Activated T-cell treated with anti-CD3 and anti-CD28 coated beads, Interleukin-2, amount 50 U/mL, for 24 hours (primary cell): ENCODE data around the gene RREB1.

Experiments used
- DNase-seq: peaks from one replicate; pipeline ENCODE4 v3.0.0-alpha.2; 2020
- H3K27ac Mint-ChIP-seq: 2 replicates; pipeline ENCODE4 v1.8.0; 2020; ENCODE audit warnings: mild to moderate bottlenecking, mixed read lengths
- H3K27me3 Mint-ChIP-seq: 2 replicates; pipeline ENCODE4 v1.8.0; 2020; ENCODE audit warnings: mixed read lengths
- H3K36me3 Mint-ChIP-seq: 2 replicates; pipeline ENCODE4 v1.8.0; 2020; ENCODE audit warnings: low read depth, mixed read lengths
- H3K4me1 Mint-ChIP-seq: 2 replicates; pipeline ENCODE4 v1.8.0; 2020; ENCODE audit warnings: low read depth, mixed read lengths
- H3K4me3 Mint-ChIP-seq: 2 replicates; pipeline ENCODE4 v1.8.0; 2020; ENCODE audit warnings: mild to moderate bottlenecking, moderate library complexity, mixed read lengths
- H3K9me3 Mint-ChIP-seq: 2 replicates; pipeline ENCODE4 v1.8.0; 2020; ENCODE audit warnings: mixed read lengths

Gene RREB1, protein sequence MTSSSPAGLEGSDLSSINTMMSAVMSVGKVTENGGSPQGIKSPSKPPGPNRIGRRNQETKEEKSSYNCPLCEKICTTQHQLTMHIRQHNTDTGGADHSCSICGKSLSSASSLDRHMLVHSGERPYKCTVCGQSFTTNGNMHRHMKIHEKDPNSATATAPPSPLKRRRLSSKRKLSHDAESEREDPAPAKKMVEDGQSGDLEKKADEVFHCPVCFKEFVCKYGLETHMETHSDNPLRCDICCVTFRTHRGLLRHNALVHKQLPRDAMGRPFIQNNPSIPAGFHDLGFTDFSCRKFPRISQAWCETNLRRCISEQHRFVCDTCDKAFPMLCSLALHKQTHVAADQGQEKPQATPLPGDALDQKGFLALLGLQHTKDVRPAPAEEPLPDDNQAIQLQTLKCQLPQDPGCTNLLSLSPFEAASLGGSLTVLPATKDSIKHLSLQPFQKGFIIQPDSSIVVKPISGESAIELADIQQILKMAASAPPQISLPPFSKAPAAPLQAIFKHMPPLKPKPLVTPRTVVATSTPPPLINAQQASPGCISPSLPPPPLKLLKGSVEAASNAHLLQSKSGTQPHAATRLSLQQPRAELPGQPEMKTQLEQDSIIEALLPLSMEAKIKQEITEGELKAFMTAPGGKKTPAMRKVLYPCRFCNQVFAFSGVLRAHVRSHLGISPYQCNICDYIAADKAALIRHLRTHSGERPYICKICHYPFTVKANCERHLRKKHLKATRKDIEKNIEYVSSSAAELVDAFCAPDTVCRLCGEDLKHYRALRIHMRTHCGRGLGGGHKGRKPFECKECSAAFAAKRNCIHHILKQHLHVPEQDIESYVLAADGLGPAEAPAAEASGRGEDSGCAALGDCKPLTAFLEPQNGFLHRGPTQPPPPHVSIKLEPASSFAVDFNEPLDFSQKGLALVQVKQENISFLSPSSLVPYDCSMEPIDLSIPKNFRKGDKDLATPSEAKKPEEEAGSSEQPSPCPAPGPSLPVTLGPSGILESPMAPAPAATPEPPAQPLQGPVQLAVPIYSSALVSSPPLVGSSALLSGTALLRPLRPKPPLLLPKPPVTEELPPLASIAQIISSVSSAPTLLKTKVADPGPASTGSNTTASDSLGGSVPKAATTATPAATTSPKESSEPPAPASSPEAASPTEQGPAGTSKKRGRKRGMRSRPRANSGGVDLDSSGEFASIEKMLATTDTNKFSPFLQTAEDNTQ (N-terminal part only)

DNA sequence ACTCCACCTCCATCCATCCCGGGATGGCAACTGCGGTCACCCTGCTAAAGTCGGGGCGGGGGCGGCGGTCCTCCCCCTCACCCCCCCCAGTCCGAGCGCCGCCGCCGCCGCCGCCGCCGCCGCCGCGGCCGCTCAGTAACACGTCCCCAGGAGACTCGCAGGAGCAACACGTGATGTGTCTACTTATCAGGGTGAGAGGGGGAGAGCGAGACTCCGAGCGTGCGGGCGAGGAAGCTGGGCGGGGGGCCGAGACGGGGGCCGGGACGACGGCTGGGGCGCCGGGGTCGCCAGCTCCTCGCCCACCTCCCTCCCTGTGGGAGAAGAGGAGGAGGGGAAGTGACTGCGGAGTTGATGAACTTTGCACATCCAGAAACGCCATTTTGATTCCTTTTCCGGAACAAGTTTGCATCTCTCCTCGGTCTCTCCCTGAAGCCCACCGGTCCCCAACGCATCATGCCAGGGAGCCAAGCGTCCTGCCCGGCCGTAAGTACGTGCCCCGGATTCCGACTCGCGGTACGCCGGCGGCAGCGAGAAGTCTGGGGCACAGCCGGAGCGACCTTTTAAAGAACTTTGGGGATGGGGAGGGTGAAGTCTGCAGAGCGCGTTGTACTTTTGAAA is at the start of gene RREB1:
Gene RREB1 (plus strand): TSS at position 384 of the 618 bp plus-strand sequence. CDS start 73,951 bp downstream, outside the sequence.
- Mint-ChIP-seq H3K36me3 (peaks cover 12% of the 10 kb centered on the region), H3K4me3 (peak within 1 kb of the TSS; percentile 94), H3K27me3 (no peaks in the 10 kb centered on the region), H3K27ac (peak within 1 kb of the TSS; percentile 94), H3K4me1 (peaks cover 41% of the 10 kb centered on the region), H3K9me3 (no peaks in the 10 kb centered on the region)
- peak; percentile 81 for DNase-seq

DNA sequence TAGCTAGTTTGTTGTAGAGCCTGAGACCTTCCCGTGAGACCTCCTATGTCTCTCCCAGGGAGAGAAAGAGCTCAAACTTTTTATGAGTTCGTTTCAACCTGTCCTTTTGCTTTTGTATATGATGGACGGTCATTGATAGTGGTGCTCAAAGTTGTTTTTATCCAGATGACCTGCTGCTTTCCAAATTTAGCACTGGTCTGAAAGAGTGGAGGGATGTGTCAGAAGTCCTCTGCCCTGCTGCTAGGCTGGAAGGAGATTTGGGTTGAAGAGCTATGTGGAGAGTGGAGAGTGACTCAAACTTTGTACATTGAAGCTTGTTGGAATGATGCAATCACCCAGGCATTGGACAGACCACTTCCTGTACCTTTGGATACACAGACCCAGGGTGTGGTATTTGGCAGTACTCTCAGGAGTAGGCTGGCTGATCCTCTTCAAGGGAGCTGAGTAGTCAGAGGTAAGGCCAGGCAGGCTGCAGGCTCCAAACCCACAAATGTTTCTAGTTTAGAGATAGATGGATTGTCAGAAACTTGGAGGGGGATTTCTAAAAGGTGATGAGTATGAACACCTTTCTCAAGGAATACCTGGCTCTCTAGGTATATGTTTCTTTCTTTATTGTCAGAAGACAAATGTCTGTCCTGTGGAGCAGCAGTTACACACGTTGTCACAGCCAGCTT is 49.4 kb upstream of the RREB1 start:
- Mint-ChIP-seq H3K27me3 (no peaks in the 10 kb centered on the region), H3K4me3 (no peak overlapping the region), H3K36me3 (no peaks in the 10 kb centered on the region), H3K9me3 (no peaks in the 10 kb centered on the region), H3K27ac (no peak overlapping the region), H3K4me1 (peaks cover 10% of the 10 kb centered on the region)
- no peak for DNase-seq

DNA sequence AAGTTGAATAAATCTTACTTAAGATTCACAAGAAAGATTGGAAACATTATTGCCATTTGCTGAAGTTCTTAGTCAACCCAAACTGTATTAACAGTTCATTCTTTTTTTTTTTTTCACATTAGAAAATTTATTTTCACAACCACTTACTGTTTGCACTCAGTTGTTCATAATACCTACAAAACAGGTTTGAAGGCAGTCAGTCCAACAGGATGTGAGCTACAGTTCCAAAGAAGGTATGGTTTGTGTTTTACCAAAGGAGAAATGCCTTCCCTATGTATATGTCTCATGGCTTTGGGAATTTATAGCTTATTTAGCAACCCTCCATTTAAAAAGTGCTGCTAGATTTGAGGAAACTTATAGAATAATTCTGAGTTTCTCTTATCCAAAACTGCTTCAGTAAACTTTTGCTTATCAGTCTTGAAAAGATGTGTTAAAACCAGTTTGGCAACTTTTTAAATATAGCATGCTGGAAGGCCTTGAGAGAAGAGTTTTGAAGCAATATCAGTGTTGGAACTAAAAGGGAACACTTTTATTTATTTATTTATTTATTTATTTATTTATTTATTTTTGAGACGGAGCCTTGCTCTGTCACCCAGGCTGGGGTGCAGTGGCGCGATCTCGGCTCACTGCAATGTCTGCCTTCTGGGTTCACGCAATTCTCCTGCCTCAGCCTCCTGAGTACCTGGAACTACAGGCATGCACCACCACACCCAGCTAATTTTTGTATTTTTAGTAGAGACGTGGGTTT is 46.8 kb upstream of the RREB1 start:
- Mint-ChIP-seq H3K4me3 (no peak overlapping the region), H3K27ac (no peak overlapping the region), H3K4me1 (peaks cover 10% of the 10 kb centered on the region), H3K36me3 (no peaks in the 10 kb centered on the region), H3K9me3 (no peaks in the 10 kb centered on the region), H3K27me3 (no peaks in the 10 kb centered on the region)
- DNase-seq: no peak

DNA sequence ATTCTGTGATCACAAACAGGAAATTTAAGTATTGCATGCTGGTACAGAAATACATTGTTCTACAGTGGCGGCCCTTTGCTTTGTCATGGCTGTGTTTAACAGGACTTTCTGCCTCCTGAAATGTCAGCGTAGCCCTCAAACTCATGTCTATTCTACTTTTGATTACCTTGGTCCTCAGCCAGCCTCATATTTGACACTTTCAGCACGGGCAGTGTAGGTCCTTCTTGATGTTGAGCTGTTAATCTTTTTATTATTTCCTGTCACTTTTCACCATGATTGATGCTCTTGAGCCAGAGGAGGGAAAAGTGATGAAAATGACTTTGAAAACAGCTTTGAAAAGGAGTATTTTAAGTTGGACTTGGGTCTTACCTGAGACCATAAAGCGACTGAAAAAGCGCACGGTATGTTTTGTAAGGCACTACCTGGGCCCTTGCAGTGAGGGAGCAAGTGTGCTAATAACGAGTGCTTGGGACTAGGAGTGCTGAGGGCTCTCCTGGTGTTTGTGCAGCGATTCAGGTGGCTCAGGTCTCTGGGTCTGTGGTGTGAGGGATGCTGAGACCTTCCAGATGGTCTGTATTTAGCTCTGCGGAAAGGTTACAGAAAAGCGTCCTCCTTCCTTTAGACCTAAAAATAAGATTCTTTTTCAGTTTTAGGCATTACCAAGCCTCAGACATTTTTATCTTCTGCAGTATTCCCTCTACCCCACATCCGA is 45.2 kb upstream of the RREB1 start:
- DNase-seq: no peak
- Mint-ChIP-seq H3K36me3 (no peaks in the 10 kb centered on the region), H3K9me3 (no peaks in the 10 kb centered on the region), H3K4me3 (no peak overlapping the region), H3K4me1 (peaks cover 5% of the 10 kb centered on the region), H3K27me3 (no peaks in the 10 kb centered on the region), H3K27ac (no peak overlapping the region)

DNA sequence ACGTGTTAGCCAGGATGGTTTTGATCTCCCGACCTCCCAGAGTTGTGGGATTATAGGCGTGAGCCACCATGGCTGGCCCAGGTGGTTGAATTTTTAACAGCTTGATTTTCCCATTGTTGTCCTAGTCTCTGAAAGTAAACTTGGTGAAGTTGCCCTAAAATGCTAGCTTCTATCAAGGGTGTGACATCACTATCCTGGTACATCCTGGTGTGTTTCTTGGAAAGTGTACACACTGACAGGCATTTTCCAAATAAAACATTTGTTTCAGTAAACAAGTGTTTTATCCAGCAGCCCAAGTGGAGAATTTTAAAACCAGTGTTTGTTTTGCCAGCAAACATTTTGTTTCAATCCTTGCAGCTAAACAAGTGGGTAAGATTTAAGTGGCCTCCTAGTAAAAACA is 40.5 kb upstream of the RREB1 start:
- H3K4me3 Mint-ChIP-seq: no peak overlapping the region
- DNase-seq: no peak
- H3K4me1 Mint-ChIP-seq: no peaks in the 10 kb centered on the region
- H3K27me3 Mint-ChIP-seq: peaks cover 11% of the 10 kb centered on the region
- H3K36me3 Mint-ChIP-seq: no peaks in the 10 kb centered on the region
- H3K27ac Mint-ChIP-seq: no peak overlapping the region
- H3K9me3 Mint-ChIP-seq: no peaks in the 10 kb centered on the region

DNA sequence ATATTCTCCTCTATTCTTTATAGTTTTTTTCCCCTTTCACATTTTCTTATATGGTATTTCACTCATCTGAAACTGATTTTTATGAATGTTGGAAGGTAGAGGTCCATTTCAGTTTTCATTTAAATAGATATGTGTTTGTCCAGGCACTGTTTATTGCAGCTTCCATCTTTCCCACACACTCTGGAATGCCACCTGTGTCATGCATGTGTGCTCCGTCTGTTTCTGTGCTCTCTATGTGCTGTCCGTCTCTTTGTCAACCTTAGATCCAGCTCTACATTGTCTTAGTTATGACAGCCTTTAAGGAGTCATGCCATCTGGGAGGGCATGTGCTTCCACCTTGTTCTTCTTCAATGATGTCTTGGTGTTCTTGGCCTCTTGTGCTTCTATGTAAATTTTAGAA is 36.4 kb upstream of the RREB1 start:
- no peak for DNase-seq
- H3K27ac Mint-ChIP-seq: no peak overlapping the region
- no peak overlapping the region for H3K4me3 Mint-ChIP-seq

DNA sequence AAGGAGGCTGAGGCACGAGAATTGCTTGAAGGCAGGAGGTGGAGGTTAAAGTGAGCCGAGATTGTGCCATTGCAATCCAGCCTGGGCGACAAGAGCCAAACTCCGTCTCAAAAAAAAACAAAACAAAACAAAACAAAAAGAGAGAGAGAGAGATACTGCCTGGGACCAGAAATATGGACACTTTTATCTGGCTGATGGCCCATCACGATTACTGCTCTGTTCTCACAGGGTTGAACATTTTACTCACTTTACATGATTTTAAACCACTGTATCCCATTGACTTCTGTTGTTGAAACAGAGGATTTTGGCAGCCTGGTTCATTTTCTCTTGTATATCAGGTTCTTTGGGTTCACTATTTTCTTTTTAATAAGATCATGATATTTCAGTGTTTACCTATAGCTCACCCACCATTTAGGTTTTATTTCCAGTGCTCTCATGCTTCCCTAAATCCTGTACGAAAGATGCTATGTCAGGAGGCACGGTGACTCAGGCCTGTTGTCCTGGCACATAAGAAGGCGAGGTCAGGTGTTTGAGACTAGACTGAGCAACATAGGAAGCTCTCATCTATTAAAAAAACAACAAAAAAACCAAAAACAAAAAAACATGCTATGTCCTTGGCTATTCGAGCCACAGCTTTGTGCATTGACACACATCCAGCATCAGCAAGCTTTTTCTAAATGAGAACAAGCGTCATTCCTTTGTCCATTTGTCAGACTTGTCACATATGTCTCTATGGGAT is 34.5 kb upstream of the RREB1 start:
- H3K27ac Mint-ChIP-seq: peak overlapping the region; percentile 26
- H3K36me3 Mint-ChIP-seq: no peaks in the 10 kb centered on the region
- H3K4me3 Mint-ChIP-seq: peak overlapping the region; percentile 1

More for the DNA sequence above, 36.4 kb upstream of the RREB1 start:
- H3K4me1 Mint-ChIP-seq: peaks cover 14% of the 10 kb centered on the region
- H3K9me3 Mint-ChIP-seq: no peaks in the 10 kb centered on the region
- H3K27me3 Mint-ChIP-seq: peaks cover 22% of the 10 kb centered on the region
- no peaks in the 10 kb centered on the region for H3K36me3 Mint-ChIP-seq

DNA sequence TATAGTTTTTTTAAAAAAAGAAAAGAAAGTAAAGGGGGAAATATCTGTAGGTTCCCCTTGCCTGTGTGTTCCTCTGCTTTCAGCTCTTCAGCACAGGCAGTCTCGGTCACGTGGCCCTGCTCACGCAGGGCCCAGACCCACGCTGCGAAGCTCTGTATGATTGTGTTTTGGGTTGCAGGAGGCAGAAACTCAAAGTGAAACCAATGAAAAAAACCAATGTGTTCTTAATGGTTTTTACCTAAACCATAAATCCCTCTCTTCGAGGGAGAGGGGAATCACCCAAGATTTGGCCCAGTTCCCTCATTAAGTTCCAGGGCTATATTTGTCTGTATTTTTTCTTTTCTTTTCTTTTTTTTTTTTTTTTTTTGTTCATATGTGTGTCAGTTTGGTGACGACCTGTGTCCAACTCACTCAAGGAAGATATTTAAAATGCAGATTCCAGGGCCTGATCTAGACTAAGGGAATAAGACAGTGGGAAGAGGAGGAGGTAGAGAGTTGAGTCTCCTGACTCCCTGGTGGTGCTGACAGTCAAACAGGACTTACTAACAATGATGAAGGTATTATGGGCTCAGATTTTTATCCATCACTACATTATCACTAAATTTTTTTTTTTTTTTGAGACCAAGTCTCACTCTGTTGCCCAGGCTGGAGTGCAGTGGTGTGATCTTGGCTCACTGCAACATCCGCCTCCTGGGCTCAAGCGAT is 33.8 kb upstream of the RREB1 start:
- peaks cover 14% of the 10 kb centered on the region for H3K4me1 Mint-ChIP-seq

More for the DNA sequence above, 34.5 kb upstream of the RREB1 start:
- DNase-seq: no peak
- H3K27me3 Mint-ChIP-seq: peaks cover 29% of the 10 kb centered on the region
- no peaks in the 10 kb centered on the region for H3K9me3 Mint-ChIP-seq
- H3K4me1 Mint-ChIP-seq: peaks cover 14% of the 10 kb centered on the region

DNA sequence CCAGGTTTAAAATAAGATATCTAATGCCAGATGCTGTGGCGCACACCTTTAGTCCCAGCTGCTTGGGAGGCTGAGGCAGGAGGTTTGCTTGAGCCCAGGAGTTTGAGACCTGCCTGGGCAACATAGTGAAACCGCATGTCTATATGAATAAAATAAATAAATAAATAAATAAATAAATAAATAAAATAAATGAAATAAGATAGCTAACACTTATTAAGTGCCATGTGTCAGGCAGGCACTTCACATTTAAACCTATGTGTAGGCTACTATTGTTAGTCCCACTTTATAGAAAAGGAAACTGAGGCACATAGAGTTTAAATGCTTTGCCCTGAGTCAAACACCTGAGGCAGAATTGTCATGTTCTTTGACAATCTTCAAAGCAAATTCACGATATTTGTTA is 32.9 kb upstream of the RREB1 start:
- H3K27ac Mint-ChIP-seq: no peak overlapping the region
- H3K4me3 Mint-ChIP-seq: no peak overlapping the region
- no peak for DNase-seq
- peaks cover 14% of the 10 kb centered on the region for H3K4me1 Mint-ChIP-seq
- peaks cover 32% of the 10 kb centered on the region for H3K27me3 Mint-ChIP-seq
- H3K9me3 Mint-ChIP-seq: no peaks in the 10 kb centered on the region
- no peaks in the 10 kb centered on the region for H3K36me3 Mint-ChIP-seq

More for the DNA sequence above, 33.8 kb upstream of the RREB1 start:
- peak; percentile 74 for DNase-seq
- Mint-ChIP-seq H3K36me3 (no peaks in the 10 kb centered on the region), H3K27me3 (peaks cover 32% of the 10 kb centered on the region), H3K27ac (no peak overlapping the region), H3K9me3 (no peaks in the 10 kb centered on the region), H3K4me3 (peak overlapping the region; percentile 1)

DNA sequence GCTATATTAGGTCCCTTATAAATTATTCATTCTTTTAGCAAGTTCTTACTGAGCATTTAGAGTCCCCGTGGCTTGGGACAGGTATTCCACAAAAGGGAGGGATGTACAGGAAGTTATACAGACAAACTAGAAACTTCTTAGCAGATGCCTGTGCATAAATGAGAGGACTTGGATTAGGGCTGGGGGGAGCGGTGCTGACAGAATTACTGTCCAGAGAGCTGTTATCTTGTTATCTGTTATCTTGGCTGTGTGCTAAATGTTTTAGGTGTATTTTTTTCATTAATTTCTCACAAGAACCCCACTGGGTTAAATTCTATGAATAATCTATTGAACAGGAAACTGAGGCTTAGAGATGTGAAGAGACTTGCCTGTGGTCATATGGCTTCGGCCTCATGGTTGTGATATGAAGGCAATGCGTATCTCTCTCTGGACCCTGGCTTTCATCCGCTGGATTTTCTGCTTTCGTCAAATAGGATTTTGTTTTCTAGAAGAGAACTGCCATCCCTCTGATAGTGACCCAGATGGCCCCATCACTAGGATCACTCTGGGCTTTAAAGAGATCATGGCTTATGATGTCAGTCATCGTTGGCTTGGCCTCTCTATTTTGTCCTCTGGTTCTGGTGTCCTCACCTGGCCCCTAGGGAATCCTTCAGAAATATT is 32.3 kb upstream of the RREB1 start:
- no peak overlapping the region for H3K4me3 Mint-ChIP-seq

DNA sequence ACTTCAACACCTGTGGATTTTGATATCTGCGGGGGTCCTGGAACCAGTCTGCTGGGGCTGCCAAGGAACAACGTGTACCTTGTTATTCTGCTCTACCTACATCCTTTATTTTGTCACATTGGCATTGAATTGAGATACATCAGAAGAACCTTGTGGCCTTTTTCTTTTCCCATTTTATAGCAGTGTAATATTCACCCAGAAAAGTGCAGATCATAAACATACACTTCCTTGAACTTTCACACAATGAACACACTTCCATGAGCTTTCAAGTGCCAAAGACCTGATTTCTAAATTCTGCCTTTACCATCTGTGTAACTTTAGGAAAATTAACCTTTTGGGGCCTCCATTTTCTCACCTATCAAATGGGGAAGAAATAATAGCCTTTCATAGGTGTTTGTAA is 29.9 kb upstream of the RREB1 start:
- Mint-ChIP-seq H3K9me3 (no peaks in the 10 kb centered on the region), H3K27me3 (peaks cover 20% of the 10 kb centered on the region), H3K36me3 (no peaks in the 10 kb centered on the region), H3K4me1 (peaks cover 14% of the 10 kb centered on the region), H3K27ac (no peak overlapping the region), H3K4me3 (no peak overlapping the region)
- DNase-seq: no peak

More for the DNA sequence above, 32.3 kb upstream of the RREB1 start:
- Mint-ChIP-seq H3K27ac (no peak overlapping the region), H3K9me3 (no peaks in the 10 kb centered on the region), H3K4me1 (peaks cover 14% of the 10 kb centered on the region), H3K27me3 (peaks cover 32% of the 10 kb centered on the region), H3K36me3 (no peaks in the 10 kb centered on the region)
- DNase-seq: no peak
